GM23248 (cell line): Measurements from ENCODE around the gene CALD1.

Source experiments
- EZH2 ChIP-seq: fragments of 200-600 bp; sonication (generic); IDR thresholded peaks from 2 replicates; pipeline ENCODE4 v1.6.1; 2018; ENCODE audit warnings: antibody characterized with exemption, mild to moderate bottlenecking; ENCODE audit not compliant: insufficient read depth, poor library complexity, severe bottlenecking
- EZH2phosphoT487 ChIP-seq: fragments of 200-600 bp; sonication (generic); IDR thresholded peaks from 2 replicates; pipeline ENCODE4 v1.6.1; 2018; ENCODE audit warnings: antibody characterized with exemption, moderate library complexity, mild to moderate bottlenecking, low read depth; ENCODE audit not compliant: insufficient read depth

DNA sequence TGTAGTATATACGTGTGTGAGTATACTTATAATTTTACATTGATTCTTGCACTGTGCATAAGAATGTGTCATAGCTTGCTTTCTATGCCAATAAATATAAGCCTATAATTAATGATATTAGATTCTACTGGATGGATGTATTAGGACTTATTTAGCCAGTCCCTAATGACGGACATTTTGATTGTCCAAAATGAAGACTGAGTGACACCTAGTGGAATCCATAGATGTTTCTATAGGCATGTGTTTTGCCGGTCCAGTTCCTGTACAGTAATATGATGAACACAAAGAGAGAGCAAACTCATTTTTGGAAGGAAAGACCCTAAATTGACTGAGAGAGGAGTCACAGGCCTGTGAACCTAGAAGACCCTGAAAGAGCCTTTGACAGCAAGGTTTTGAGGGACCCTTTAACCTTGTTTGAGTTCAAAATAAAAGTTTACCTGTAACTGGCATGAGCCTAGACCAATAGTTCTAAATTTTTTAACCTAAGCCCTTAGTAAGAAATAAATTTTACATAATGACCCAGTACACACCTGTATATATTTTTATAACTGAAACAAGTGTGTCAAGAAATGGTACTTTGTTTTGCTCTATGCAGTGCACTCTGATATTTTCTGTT, 164.5 kb downstream of the CALD1 start:
- TF ChIP-seq EZH2 (no peak), EZH2phosphoT487 (no peak)
